ENCODE data around the gene PC.

PC gene

GRCh38 chr11:66868082-66868725 is 90.0 kb downstream of the PC start:
- Histone ChIP-seq H3K9me3 (no peaks in the 10 kb centered on the region), H3K27me3 (no peaks in the 10 kb centered on the region), H3K36me3 (peaks cover 7 to 53% (median 10%) of the 10 kb centered on the region in 3 donors), H3K4me3 (no peak overlapping the region), H3K27ac (no peak overlapping the region), H3K4me1 (no peaks in the 10 kb centered on the region)
- DNase-seq, result no peak
- intact Hi-C loops (cut with DNase I; ENCODE audit: low total_unique reads), result no loop called here
- TF ChIP-seq CTCF (IDR thresholded peaks at IDR 0.05), result no peak

GRCh38 chr11:66867425-66868040 is 90.7 kb downstream of the PC start:
- DNase-seq, result no peak
- Histone ChIP-seq H3K36me3 (peaks cover 7 to 58% (median 10%) of the 10 kb centered on the region in 3 donors), H3K4me1 (no peaks in the 10 kb centered on the region), H3K9me3 (no peaks in the 10 kb centered on the region), H3K27ac (no peak overlapping the region), H3K4me3 (no peak overlapping the region), H3K27me3 (no peaks in the 10 kb centered on the region)
- no peak for TF ChIP-seq CTCF (IDR thresholded peaks at IDR 0.05)
- intact Hi-C loops (cut with DNase I; ENCODE audit: low total_unique reads), result no loop called here

- H3K27ac ChIP-seq, result no peak overlapping the region
- DNase-seq, result no peak
- TF ChIP-seq CTCF (IDR thresholded peaks at IDR 0.05), result no peak
- H3K9me3 ChIP-seq, result no peaks in the 10 kb centered on the region
- peaks cover 7 to 68% (median 9%) of the 10 kb centered on the region in 3 donors for H3K36me3 ChIP-seq
- no peaks in the 10 kb centered on the region for H3K27me3 ChIP-seq
- intact Hi-C loops (cut with DNase I; ENCODE audit: low total_unique reads), result no loop called here
- H3K4me3 ChIP-seq, result no peak overlapping the region
- H3K4me1 ChIP-seq, result no peaks in the 10 kb centered on the region
Observed at GRCh38 chr11:66866511-66866986, 91.6 kb downstream of the PC start.

- no peak for TF ChIP-seq CTCF (IDR thresholded peaks at IDR 0.05)
- Histone ChIP-seq H3K27ac (no peak overlapping the region), H3K36me3 (peaks cover 6 to 68% (median 7%) of the 10 kb centered on the region in 3 donors)
Observed at GRCh38 chr11:66866007-66866406, 92.2 kb downstream of the PC start.

GRCh38 chr11:66864924-66865697 is 93.1 kb downstream of the PC start:
- Histone ChIP-seq H3K4me1 (no peaks in the 10 kb centered on the region), H3K9me3 (no peaks in the 10 kb centered on the region), H3K4me3 (no peak overlapping the region), H3K27ac (no peak overlapping the region), H3K36me3 (peaks cover 2 to 68% (median 2%) of the 10 kb centered on the region in 3 donors), H3K27me3 (no peaks in the 10 kb centered on the region)
- no peak for TF ChIP-seq CTCF (IDR thresholded peaks at IDR 0.05)
- intact Hi-C loops (cut with DNase I; ENCODE audit: low total_unique reads), result no loop called here
- DNase-seq, result no peak

More at GRCh38 chr11:66866007-66866406, 92.2 kb downstream of the PC start:
- H3K4me3 ChIP-seq, result no peak overlapping the region
- intact Hi-C loops (cut with DNase I; ENCODE audit: low total_unique reads), result no loop called here
- H3K9me3 ChIP-seq, result no peaks in the 10 kb centered on the region
- H3K27me3 ChIP-seq, result no peaks in the 10 kb centered on the region
- DNase-seq, result no peak
- H3K4me1 ChIP-seq, result no peaks in the 10 kb centered on the region

Measured in tibial artery (tissue), 4 donors.